LNCAP (cell line): ENCODE results near the gene RBM18.

Experiments
- TF ChIP-seq, protein P1 (sequence below): fragments of 450-650 bp; IDR thresholded peaks from 2 replicates; pipeline ENCODE4 v1.5.1; 2017; ENCODE audit warnings: mild to moderate bottlenecking

The RBM18 gene

GRCh38 chr9:122234022-122234748 lies 30.5 kb downstream of the RBM18 start:
- TF ChIP-seq, protein P1, sequence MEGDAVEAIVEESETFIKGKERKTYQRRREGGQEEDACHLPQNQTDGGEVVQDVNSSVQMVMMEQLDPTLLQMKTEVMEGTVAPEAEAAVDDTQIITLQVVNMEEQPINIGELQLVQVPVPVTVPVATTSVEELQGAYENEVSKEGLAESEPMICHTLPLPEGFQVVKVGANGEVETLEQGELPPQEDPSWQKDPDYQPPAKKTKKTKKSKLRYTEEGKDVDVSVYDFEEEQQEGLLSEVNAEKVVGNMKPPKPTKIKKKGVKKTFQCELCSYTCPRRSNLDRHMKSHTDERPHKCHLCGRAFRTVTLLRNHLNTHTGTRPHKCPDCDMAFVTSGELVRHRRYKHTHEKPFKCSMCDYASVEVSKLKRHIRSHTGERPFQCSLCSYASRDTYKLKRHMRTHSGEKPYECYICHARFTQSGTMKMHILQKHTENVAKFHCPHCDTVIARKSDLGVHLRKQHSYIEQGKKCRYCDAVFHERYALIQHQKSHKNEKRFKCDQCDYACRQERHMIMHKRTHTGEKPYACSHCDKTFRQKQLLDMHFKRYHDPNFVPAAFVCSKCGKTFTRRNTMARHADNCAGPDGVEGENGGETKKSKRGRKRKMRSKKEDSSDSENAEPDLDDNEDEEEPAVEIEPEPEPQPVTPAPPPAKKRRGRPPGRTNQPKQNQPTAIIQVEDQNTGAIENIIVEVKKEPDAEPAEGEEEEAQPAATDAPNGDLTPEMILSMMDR: no peak

- TF ChIP-seq, protein P1: no peak
These were observed 31.8 kb downstream of the RBM18 start for GRCh38 chr9:122232796-122233306.

- TF ChIP-seq, protein P1: no peak
These were observed 35.2 kb downstream of the RBM18 start for GRCh38 chr9:122229485-122229837.

- TF ChIP-seq, protein P1: no peak
These were observed 35.8 kb downstream of the RBM18 start, which contains the start of gene LHX6 for GRCh38 chr9:122228568-122229484. LHX6 (minus strand) TSS chr9:122228957; CDS start chr9:122228740, 217 bp downstream.

DNA sequence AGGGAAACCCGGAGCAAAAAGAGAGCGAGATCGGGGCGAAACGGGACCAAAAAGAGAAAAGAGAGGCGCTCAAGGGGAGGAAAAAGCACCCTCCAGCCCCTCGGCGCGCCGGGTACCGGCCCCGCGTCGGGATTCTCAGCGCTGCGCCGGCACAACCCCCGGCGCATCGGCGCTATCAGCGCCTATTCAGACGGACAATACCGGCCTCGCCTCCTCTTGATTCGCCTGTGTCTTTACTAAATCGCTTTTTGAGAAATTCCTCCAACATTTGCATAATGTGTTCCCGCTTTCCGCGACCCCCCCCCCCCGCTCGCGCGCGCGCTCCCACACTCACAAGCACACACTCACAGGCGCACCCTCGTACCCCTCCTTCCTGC lies 36.5 kb downstream of the RBM18 start:
- TF ChIP-seq, protein P1: no peak

DNA sequence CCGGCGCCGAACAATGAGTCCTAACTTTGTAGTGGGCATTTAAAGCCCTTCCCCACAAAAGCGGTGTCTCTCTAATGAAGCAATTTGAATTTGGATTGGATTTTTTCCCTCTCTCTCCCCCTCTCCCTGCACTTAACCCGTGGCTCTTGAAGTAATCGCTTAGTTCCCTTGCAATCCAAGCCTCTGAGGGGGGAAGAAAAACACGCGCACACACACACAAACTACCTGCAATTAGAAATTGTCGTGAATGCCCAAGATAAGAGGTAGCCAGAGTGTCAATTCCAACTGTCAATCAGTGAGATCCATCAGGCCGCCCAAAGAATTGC lies 37.1 kb downstream of the RBM18 start:
- TF ChIP-seq, protein P1: no peak

- TF ChIP-seq, protein P1: no peak
These were observed 37.7 kb downstream of the RBM18 start for GRCh38 chr9:122226758-122227574.
